K562 (cell line): Measurements from ENCODE around the gene NRSN2.

ENCODE experiments used
- CC2D1A ChIP-seq: fragments of 450-650 bp; IDR thresholded peaks from 2 replicates; pipeline ENCODE4 v1.6.1; 2017; ENCODE audit warnings: mild to moderate bottlenecking
- CEBPB ChIP-seq: fragments of 450-650 bp; IDR thresholded peaks from 2 replicates; pipeline ENCODE4 v1.6.1; 2016; ENCODE audit warnings: missing genetic modification characterization, missing compliant biosample characterization
- EZH2 ChIP-seq: IDR thresholded peaks from 2 replicates; pipeline ENCODE4 v1.6.1; 2012; ENCODE audit warnings: low read depth, mild to moderate bottlenecking, inconsistent platforms, low read length, borderline replicate concordance
- RBM22 ChIP-seq: fragments of 200-400 bp; formaldehyde crosslinking; IDR thresholded peaks from 2 replicates; pipeline ENCODE4 v1.6.1; 2018; ENCODE audit warnings: low read length, low read depth; ENCODE audit not compliant: poor library complexity, severe bottlenecking
- TF ChIP-seq, protein P1 (sequence below): sonication (generic); formaldehyde crosslinking; IDR thresholded peaks from 2 replicates; pipeline ENCODE4 v1.4.0; 2020; ENCODE audit warnings: mild to moderate bottlenecking, missing genetic modification reagents
- TF ChIP-seq, protein P2 (sequence below), 3 experiments: IDR thresholded peaks in 2 of 3; conservative IDR thresholded peaks in 1 of 3; 2 replicates each; pipeline ENCODE4 v1.5.1; 2011 to 2012; ENCODE audit warnings: low read length in 3 of 3, mild to moderate bottlenecking in 3 of 3, control low read depth in 2 of 3, improper control_type of control experiment in 1 of 3, inconsistent platforms in 1 of 3, low read depth in 1 of 3, mixed read lengths in 1 of 3, moderate library complexity in 1 of 3; ENCODE audit not compliant: insufficient read depth in 2 of 3
- TF ChIP-seq, protein P3 (sequence below), 3 experiments: fragments of 200-800 bp in 1 of 3; fragments of 250-450 bp in 1 of 3; fragments of 450-650 bp in 1 of 3; sonication (Bioruptor Pico) in 1 of 3; sonication (Bioruptor generic) in 1 of 3; formaldehyde crosslinking in 1 of 3; IDR thresholded peaks; 2 replicates each; pipeline versions ENCODE4 v1.6.1 to v1.8.0; 2016 to 2022; ENCODE audit warnings: mild to moderate bottlenecking in 2 of 3, missing genetic modification characterization in 2 of 3, missing compliant biosample characterization in 1 of 3, moderate library complexity in 1 of 3

- TF ChIP-seq, protein P1, sequence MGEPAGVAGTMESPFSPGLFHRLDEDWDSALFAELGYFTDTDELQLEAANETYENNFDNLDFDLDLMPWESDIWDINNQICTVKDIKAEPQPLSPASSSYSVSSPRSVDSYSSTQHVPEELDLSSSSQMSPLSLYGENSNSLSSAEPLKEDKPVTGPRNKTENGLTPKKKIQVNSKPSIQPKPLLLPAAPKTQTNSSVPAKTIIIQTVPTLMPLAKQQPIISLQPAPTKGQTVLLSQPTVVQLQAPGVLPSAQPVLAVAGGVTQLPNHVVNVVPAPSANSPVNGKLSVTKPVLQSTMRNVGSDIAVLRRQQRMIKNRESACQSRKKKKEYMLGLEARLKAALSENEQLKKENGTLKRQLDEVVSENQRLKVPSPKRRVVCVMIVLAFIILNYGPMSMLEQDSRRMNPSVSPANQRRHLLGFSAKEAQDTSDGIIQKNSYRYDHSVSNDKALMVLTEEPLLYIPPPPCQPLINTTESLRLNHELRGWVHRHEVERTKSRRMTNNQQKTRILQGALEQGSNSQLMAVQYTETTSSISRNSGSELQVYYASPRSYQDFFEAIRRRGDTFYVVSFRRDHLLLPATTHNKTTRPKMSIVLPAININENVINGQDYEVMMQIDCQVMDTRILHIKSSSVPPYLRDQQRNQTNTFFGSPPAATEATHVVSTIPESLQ (CRISPR knock-in tag) = no peak
- TF ChIP-seq CC2D1A (no peak), RBM22 (no peak), CEBPB (no peak), EZH2 (no peak)
- TF ChIP-seq, protein P2, sequence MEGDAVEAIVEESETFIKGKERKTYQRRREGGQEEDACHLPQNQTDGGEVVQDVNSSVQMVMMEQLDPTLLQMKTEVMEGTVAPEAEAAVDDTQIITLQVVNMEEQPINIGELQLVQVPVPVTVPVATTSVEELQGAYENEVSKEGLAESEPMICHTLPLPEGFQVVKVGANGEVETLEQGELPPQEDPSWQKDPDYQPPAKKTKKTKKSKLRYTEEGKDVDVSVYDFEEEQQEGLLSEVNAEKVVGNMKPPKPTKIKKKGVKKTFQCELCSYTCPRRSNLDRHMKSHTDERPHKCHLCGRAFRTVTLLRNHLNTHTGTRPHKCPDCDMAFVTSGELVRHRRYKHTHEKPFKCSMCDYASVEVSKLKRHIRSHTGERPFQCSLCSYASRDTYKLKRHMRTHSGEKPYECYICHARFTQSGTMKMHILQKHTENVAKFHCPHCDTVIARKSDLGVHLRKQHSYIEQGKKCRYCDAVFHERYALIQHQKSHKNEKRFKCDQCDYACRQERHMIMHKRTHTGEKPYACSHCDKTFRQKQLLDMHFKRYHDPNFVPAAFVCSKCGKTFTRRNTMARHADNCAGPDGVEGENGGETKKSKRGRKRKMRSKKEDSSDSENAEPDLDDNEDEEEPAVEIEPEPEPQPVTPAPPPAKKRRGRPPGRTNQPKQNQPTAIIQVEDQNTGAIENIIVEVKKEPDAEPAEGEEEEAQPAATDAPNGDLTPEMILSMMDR (IDR thresholded peaks at IDR 0.05 in 2 of 3, conservative IDR thresholded peaks at IDR 0.05 in 1 of 3; ENCODE audit: insufficient read depth in 2 of 3, low read depth in 1 of 3, low read length in 3 of 3) = no peak
- TF ChIP-seq, protein P3, sequence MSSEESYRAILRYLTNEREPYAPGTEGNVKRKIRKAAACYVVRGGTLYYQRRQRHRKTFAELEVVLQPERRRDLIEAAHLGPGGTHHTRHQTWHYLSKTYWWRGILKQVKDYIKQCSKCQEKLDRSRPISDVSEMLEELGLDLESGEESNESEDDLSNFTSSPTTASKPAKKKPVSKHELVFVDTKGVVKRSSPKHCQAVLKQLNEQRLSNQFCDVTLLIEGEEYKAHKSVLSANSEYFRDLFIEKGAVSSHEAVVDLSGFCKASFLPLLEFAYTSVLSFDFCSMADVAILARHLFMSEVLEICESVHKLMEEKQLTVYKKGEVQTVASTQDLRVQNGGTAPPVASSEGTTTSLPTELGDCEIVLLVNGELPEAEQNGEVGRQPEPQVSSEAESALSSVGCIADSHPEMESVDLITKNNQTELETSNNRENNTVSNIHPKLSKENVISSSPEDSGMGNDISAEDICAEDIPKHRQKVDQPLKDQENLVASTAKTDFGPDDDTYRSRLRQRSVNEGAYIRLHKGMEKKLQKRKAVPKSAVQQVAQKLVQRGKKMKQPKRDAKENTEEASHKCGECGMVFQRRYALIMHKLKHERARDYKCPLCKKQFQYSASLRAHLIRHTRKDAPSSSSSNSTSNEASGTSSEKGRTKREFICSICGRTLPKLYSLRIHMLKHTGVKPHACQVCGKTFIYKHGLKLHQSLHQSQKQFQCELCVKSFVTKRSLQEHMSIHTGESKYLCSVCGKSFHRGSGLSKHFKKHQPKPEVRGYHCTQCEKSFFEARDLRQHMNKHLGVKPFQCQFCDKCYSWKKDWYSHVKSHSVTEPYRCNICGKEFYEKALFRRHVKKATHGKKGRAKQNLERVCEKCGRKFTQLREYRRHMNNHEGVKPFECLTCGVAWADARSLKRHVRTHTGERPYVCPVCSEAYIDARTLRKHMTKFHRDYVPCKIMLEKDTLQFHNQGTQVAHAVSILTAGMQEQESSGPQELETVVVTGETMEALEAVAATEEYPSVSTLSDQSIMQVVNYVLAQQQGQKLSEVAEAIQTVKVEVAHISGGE (CRISPR knock-in tag; IDR thresholded peaks at IDR 0.05) = no peak
Observed at GRCh38 chr20:378961-379336, 32.0 kb downstream of the NRSN2 start.
